NCI-H748 (cell line): ENCODE results near the gene GBE1.

Experiments
- DNase-seq: peaks from one replicate; lab custom pipeline; 2025; ENCODE audit not compliant: unreplicated experiment; lab: John Stamatoyannopoulos, UW

GBE1 gene

GRCh38 chr3:81624756-81625155, 136.7 kb downstream of the GBE1 start:
- no peak for DNase-seq

- no peak for DNase-seq
Observed at GRCh38 chr3:81622395-81622794, 139.1 kb downstream of the GBE1 start.

GRCh38 chr3:81621277-81621676, 140.2 kb downstream of the GBE1 start:
- no peak for DNase-seq

DNA sequence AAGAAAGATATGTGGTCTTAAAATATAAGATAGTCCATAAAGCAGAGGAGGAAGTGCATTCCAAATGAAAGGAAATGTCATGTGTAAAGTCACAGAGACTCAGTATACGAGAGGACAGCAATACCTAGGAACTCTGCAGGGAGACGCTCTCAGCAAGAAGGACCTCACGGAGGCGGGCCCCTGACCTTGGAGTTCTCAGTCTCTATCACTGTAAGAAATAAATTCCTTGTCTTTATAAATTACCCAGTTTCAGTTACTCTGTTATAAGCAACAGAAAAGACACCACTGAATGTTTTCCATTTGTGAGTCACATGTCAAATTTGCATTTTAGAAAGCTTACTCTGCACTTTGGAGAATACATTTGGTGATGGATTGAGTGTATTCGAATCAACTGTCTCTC, 140.6 kb downstream of the GBE1 start:
- DNase-seq, result no peak

GRCh38 chr3:81612768-81613167, 148.7 kb downstream of the GBE1 start:
- DNase-seq, result no peak

- DNase-seq, result no peak
Observed at GRCh38 chr3:81602781-81603180, 158.7 kb downstream of the GBE1 start.

DNA sequence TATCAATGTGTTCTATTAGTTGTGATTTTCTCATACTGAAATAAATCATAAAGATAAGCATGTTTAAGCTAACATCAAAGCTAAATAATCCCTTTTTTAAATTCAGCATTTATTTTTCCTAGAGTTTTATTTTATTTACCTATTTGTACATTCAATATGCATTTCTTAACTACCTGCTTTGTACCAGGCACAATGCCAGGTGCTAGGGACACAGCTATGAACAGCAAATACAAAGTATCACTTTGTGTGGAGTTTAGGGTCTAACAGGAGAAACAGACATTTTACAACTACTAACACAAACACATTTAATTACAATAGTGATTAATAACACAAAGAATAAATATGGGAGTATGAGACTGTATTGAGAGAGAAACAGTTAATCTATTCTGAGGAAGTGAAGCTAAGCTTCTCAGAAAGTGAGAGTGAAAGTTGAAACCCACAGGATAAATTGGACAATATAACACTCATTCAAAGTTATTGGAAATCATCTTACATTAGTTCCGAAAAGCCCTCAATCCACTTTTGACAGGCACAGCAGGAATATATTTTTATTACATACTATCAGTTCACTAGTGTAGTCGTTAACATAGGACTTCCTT, 159.6 kb downstream of the GBE1 start:
- no peak for DNase-seq

GRCh38 chr3:81592101-81592500, 169.3 kb downstream of the GBE1 start:
- DNase-seq, result no peak

- DNase-seq, result no peak
Observed at GRCh38 chr3:81585937-81586336, 175.5 kb downstream of the GBE1 start.

GRCh38 chr3:81585056-81585455, 176.4 kb downstream of the GBE1 start:
- DNase-seq, result no peak

DNA sequence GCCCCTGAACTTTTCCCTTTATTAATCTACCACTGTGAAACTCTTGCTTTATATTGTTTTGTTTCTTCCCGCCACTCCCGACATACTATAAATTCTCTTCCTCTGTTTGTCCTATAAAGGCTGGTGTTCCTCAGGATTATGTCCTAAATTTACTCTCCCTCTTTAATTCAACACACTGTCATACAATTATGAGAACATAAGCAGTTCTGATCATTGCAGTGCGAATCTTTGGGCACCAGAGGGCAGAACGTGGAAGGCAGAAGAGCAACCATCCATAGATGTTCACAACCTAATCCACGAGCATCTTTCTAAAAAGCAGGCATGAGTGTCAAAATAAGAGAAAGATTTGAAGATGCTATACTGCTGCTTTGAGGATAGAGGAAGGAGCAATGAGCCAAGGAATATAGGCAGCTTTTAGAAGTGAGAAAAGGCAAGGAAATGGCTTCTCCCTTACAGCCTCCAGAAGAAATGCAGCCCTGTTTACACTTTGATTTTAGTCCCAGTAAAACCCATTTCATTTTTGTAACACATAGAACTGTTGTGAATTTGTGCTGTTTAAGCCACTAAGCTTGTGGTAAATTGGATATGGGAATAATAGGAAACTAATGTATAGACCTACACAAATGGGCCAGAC, 179.4 kb downstream of the GBE1 start:
- DNase-seq, result peak; percentile 64

- DNase-seq, result no peak
Observed at GRCh38 chr3:81580355-81580754, 181.1 kb downstream of the GBE1 start.

DNA sequence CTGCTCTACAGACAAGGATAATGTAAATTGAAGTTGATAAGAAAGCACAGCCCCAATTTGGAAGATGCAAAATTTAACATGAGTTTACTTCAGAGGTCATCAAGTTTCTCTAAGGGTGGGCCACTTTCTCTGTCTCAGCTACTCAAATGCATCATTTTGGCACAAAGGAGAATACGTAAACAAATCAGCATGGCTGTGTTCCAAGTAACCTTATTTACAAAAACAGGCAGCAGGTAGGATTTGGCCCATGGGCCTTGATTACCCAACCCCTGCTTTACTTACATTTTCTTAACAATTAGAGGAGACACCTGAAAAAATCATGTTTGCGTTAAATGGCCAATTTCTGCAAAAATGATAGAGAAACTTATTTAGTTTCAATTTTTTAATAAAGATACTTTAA, 181.7 kb downstream of the GBE1 start:
- peak; percentile 9 for DNase-seq

DNA sequence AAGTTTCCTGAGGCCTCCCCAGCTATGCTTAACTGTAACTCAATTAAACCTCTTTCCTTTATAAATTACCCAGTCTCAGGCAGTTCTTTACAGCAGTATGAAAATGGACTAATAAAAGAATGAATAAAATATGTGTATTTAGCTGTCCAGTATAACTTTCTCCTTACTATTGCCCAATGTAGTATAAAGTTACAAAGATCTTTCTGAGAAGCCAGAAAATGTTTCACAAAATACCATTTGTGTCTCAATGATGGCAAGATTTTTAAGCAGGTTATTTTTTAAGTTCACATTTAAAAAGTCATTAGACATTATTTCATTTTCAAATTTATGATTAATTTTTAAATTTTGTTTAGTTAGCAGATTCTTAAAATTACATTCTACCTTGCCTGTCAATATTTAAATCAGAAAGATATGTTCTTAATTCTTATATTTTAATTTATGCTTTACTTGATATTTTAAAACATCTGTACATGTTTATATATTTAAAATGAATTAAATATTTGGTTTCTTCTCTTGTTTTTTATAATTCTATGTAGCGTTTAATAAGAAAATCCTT, 189.2 kb downstream of the GBE1 start:
- DNase-seq, result no peak

- no peak for DNase-seq
Observed at GRCh38 chr3:81568378-81568777, 193.1 kb downstream of the GBE1 start.

GRCh38 chr3:81565041-81565440, 196.4 kb downstream of the GBE1 start:
- DNase-seq, result no peak

GRCh38 chr3:81558106-81558505, 203.3 kb downstream of the GBE1 start:
- no peak for DNase-seq

DNA sequence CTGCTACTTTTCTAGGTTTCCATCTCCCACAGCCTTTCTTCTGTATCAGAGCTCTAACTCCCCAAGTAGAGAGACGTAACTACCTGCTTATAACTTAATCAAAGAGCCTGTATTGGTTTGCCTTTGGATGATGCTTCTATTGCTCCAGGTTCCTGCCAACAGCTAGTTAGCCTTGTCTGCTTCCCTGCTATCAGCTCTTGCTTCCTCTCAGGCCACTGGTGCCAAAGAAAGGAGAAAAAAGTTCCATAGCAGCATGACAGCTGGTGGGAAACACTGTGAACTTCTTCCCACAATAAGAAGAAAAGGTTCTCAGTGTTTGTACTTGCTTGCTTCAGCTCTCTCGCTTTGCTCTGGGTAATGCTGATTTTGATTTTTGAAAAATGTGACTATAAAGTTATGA, 206.6 kb downstream of the GBE1 start:
- no peak for DNase-seq

DNA sequence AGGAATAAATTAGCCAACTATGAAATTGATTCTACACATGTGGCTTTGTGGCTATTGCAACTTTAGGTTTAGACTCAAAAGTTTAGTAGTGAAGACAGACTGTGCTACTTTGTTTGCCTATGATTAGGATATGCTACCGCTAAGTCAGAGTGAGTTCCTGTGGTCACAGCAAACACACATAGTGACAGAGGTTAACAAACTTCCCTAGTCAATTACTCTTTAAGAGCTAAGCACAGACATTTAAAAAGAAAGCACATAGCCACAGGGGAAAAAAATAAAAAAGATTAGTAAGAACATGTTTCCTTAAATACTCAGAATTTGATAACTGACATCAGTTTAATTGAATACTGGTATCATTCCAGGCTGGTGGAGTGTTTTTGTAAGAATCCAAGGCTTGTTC, 207.1 kb downstream of the GBE1 start:
- no peak for DNase-seq

GRCh38 chr3:81550415-81550814, 211.0 kb downstream of the GBE1 start:
- DNase-seq, result no peak

DNA sequence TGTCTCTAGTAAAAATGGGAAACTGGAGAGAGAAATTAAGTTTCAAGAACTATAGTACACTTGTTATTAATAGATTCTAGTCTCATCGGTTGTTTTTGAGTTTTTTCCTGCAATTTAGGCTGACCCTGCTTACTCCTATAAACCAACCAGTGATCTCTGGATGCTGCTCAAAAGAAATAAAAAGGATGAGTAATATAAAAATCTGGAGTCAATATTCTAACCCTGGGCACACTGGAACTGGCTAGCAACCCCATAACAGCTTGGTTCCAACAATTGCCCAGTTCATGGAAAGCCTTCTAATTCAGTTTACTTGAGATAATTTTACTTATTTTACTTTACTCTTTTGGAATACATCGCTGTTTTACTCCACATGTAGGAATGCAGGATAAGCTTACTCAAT, 211.6 kb downstream of the GBE1 start:
- no peak for DNase-seq

- DNase-seq, result no peak
Observed at GRCh38 chr3:81549388-81549787, 212.1 kb downstream of the GBE1 start.

GRCh38 chr3:81545572-81545971, 215.9 kb downstream of the GBE1 start:
- no peak for DNase-seq
